ENCODE measurements around the gene RAPGEF1.
A peak's percentile ranks its signal among the peaks of the same experiment; 100 is the strongest.

Gene RAPGEF1

GRCh38 chr9:131641618-131642495 is 98.0 kb downstream of the RAPGEF1 start:
- no peak for DNase-seq

- DNase-seq: no peak
Measured at GRCh38 chr9:131640438-131641137, 99.3 kb downstream of the RAPGEF1 start.

GRCh38 chr9:131639769-131640437 is 100.0 kb downstream of the RAPGEF1 start:
- no peak for DNase-seq

- no peak for DNase-seq
Measured at GRCh38 chr9:131636593-131636992, 103.3 kb downstream of the RAPGEF1 start.

- DNase-seq: no peak
Measured at GRCh38 chr9:131635892-131636291, 104.0 kb downstream of the RAPGEF1 start.

- DNase-seq: peak in 2 of 4 experiments; percentile 53 to 57
Measured at GRCh38 chr9:131635285-131635684, 104.6 kb downstream of the RAPGEF1 start.

GRCh38 chr9:131633491-131634031 is 106.3 kb downstream of the RAPGEF1 start:
- no peak for DNase-seq

- DNase-seq: no peak
Measured at GRCh38 chr9:131631306-131631705, 108.6 kb downstream of the RAPGEF1 start.

- DNase-seq: no peak
Measured at GRCh38 chr9:131630205-131630831, 109.6 kb downstream of the RAPGEF1 start.

- no peak for DNase-seq
Measured at GRCh38 chr9:131629825-131630204, 110.1 kb downstream of the RAPGEF1 start.

- no peak for DNase-seq
Measured at GRCh38 chr9:131629226-131629500, 110.7 kb downstream of the RAPGEF1 start.

- DNase-seq: no peak
Measured at GRCh38 chr9:131628459-131629225, 111.2 kb downstream of the RAPGEF1 start.

GRCh38 chr9:131627648-131628458 is 112.0 kb downstream of the RAPGEF1 start:
- DNase-seq: peak in 2 of 4 experiments; percentile 8 to 50

- DNase-seq: no peak
Measured at GRCh38 chr9:131627326-131627647, 112.6 kb downstream of the RAPGEF1 start.

- DNase-seq: no peak
Measured at GRCh38 chr9:131625790-131626670, 113.8 kb downstream of the RAPGEF1 start.

GRCh38 chr9:131625508-131625787 is 114.4 kb downstream of the RAPGEF1 start:
- no peak for DNase-seq

- DNase-seq: no peak
Measured at GRCh38 chr9:131624636-131625507, 115.0 kb downstream of the RAPGEF1 start.

GRCh38 chr9:131623655-131624330 is 116.1 kb downstream of the RAPGEF1 start:
- no peak for DNase-seq

- no peak for DNase-seq
Measured at GRCh38 chr9:131622523-131622922, 117.4 kb downstream of the RAPGEF1 start.
